ENCODE results near the gene TMEM223. TPM values are rescaled to one million over a fixed set of nuclear protein-coding genes. Genes with fewer than 3 reads are reported as not detected.
"Not testable (repeated sequence)": the region's sequence is repeated elsewhere in the genome, so short reads cannot be mapped to it uniquely, and the experiment has no call there.

Gene TMEM223
- total RNA-seq, 1 donor from 2014 or later: 33.5 TPM

GRCh38 chr11:62801071-62801470 lies 9.3 kb upstream of the TMEM223 start:
- DNase-seq (ENCODE audit: low spot score): no peak

- DNase-seq (ENCODE audit: low spot score): no peak
Observed at GRCh38 chr11:62799486-62799885, 7.7 kb upstream of the TMEM223 start.

- no peak for DNase-seq (ENCODE audit: low spot score)
Observed at GRCh38 chr11:62796281-62796680, 4.5 kb upstream of the TMEM223 start.

DNA sequence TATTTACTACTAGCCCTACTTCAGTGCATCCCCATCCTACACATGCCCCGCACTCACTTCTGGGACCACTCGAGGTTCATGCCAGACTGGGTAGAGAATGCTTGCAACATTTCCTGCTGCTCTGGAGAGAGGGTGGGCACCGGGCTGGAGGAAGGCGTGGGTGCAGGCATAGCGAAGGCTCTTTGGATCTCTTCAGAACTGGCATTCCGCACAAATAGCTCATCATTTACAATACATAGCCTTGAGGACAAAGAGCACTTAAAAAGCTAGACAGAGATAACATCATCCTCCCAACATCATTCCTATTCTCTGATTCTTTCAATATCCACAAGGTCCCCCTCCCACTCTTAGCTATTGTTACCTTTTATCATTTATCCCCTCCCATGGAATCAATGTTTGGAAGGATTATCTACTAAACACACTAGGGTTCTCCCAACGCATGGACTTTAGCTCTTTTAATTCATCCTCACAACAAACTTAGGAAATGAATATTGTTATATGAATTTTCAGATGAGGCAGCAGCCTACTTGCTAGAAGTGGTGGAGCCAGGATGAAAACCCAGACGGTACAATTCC lies 2.5 kb upstream of the TMEM223 start:
- no peak for DNase-seq (ENCODE audit: low spot score)

DNA sequence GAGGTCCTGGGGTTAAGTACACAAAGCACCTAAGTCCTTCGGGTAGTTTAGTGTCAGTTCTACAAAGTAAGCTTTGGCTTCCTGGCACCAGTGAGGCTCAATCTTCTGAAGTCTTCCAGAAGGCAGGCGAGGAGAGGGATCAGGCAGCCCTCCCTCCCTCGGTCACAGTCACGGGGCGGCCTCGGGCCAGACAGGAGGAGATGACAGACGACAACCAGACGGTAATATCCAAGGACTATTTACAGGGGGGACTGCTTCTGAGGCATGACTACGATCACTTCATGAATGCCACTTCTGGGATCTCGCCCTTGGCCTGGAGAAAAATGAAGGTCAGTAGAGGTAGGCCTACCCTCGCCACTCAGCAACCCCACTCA lies 383 bp upstream of the TMEM223 start:
- no peak for DNase-seq (ENCODE audit: low spot score)

DNA sequence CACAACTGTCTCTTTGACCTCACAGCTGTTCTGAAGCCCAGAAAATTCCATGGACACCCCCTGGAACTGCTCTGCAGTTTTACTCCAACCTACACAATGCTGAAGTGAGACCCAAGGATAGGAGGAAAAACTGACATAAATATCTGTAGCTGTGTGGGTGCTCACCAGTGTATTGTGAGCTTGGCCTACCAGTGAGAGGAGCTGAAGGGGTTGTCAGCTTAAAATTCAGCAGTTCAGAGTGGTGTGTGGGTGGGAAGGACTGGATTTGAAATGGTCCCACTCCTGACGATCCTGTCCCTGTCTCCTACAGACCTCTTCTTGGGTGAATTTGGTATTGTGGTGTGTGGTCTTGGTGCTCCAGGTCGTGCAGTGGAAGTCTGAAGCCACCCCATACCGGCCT lies 2.2 kb downstream of the TMEM223 start:
- no peak for DNase-seq (ENCODE audit: low spot score)

DNA sequence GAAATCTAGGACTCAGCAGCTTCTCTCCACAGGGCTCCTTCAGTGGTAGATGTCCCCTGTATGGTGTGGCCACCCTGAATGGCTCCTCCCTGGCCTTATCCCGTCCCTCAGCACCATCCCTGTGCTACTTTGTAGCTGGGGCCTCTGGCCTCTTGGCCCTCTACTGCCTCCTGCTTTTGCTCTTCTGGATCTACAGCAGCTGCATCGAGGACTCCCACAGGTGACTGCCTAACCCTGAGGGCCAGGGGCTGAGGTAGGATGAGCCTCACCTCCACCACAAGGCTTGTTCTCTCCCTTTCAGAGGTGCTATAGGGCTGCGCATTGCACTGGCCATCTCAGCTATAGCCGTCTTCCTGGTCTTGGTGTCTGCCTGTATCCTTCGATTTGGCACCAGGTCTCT lies 2.8 kb downstream of the TMEM223 start:
- DNase-seq (ENCODE audit: low spot score): no peak

DNA sequence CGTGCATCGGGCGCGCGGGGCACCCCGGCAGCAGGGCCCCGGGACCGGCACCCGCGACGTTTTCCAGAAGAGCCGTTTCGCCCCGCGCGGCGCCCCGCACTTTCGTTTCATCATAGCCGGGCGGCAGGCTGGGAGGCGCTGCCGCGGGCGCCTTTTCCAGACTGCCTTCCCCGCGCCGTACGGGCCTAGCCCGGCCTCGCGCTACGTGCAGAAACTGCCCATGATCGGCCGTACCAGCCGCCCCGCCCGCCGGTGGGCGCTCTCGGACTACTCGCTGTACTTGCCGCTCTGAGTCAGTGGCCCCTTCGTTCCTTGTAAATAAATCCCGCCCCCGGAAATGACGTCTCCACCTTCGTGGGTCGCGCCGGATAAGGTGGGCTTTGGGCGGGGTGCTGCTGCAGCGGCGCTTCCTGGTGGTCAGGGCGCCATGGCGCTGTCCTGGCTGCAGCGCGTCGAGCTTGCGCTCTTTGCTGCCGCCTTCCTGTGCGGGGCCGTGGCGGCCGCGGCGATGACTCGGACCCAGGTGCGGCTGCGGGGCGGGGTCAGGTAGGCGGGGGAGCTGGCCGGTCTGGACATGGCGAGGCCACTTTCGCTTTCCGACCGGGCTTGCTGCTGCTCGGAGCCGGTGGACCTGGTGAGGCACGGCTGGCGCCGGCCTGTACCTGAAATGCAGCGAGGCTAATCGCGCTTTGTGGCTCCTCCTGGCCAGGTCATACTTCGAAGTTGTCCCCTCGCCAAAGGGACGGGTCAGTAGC lies 4.6 kb downstream of the TMEM223 start, which contains the start of gene TMEM179B:
Gene TMEM179B, plus strand, starts transcription at position 398 of the 755 bp plus-strand sequence. Its CDS starts 30 bp downstream, at position 428.
- peak; percentile 99 for DNase-seq (ENCODE audit: low spot score)

GRCh38 chr11:62786318-62787004 lies 5.3 kb downstream of the TMEM223 start:
- peak; percentile 91 for DNase-seq (ENCODE audit: low spot score)

DNA sequence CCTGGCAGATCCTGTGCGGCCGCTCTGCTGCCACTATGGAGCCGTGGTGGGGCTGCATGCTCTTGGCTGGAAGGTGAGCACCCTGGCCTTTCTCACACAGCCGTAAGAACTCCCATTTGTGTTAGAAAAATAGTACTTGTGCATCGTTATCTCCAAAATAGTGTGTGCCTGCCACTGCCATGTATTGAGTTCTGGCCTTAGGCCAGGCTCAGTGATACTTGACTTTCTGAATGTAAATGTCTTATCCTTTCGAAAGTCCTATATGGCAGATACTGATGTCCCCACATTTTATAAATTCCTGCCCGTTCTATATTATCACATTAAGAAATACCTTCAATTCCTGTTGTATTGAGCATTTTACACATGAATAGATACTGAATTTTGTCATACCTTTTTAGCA lies 9.1 kb downstream of the TMEM223 start:
- DNase-seq (ENCODE audit: low spot score): no peak

- no peak for DNase-seq (ENCODE audit: low spot score)
Observed at GRCh38 chr11:62778441-62778840, 13.4 kb downstream of the TMEM223 start.

- DNase-seq (ENCODE audit: low spot score): no peak
Observed at GRCh38 chr11:62777389-62777788, 14.4 kb downstream of the TMEM223 start.

DNA sequence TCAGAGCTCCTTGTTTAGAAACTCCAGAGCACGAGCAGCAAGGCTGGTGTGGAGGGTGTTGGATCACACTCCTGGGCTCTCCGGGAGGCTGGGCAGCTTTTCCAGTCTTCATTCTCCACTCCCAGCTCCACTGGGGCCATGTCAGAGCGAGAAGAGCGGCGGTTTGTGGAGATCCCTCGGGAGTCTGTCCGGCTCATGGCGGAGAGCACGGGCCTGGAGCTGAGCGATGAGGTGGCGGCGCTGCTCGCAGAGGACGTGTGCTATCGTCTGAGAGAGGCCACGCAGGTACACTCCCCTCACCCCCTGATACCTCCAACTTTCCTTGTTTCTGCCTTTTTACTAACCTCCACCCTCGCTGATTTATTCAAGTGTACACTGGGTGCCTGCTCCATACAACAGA lies 16.2 kb downstream of the TMEM223 start:
- no peak for DNase-seq (ENCODE audit: low spot score)

GRCh38 chr11:62774407-62774806 lies 17.4 kb downstream of the TMEM223 start:
- no peak for DNase-seq (ENCODE audit: low spot score)

GRCh38 chr11:62771144-62772021 lies 20.4 kb downstream of the TMEM223 start, which contains the start of gene TAF6L:
TSS of gene TAF6L (plus strand) at chr11:62771396. CDS start at chr11:62775784, 4,388 bp downstream.
- peak; percentile 99 for DNase-seq (ENCODE audit: low spot score)

DNA sequence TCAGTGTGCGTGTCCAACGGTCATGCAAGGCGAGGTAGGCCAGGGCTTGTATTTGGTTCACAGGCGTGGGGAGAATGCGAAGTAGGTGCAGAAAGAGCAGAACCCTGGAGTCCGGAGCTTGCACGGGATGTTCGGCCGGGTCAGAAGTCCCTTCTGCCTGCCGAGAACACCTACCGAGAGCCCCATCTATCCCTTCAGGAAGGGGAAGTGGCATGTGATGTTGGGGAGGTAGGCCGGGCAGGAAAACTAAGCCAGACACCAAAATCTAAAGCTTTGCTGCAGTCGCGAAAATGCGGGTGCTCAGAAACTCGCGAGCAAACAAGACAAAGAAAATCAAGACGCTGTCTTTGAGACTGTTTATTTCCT lies 21.0 kb downstream of the TMEM223 start:
- DNase-seq (ENCODE audit: low spot score): no peak

DNA sequence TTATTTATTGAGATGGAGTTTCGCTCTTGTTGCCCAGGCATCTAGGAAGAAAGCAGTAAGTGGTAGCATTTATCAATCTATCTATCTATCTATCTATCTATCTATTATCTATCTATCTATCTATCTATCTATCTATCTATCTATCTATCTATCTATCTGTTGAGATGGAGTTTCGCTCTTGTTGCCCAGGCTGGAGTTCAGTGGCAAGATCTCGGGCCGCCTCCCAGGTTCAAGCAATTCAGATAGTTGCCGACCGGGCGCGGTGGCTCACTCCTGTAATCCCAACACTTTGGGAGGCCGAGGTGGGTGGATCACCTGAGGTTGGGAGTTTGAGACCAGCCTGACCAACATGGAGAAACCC lies 31.0 kb downstream of the TMEM223 start:
- not testable (repeated sequence) for DNase-seq (ENCODE audit: low spot score)

DNA sequence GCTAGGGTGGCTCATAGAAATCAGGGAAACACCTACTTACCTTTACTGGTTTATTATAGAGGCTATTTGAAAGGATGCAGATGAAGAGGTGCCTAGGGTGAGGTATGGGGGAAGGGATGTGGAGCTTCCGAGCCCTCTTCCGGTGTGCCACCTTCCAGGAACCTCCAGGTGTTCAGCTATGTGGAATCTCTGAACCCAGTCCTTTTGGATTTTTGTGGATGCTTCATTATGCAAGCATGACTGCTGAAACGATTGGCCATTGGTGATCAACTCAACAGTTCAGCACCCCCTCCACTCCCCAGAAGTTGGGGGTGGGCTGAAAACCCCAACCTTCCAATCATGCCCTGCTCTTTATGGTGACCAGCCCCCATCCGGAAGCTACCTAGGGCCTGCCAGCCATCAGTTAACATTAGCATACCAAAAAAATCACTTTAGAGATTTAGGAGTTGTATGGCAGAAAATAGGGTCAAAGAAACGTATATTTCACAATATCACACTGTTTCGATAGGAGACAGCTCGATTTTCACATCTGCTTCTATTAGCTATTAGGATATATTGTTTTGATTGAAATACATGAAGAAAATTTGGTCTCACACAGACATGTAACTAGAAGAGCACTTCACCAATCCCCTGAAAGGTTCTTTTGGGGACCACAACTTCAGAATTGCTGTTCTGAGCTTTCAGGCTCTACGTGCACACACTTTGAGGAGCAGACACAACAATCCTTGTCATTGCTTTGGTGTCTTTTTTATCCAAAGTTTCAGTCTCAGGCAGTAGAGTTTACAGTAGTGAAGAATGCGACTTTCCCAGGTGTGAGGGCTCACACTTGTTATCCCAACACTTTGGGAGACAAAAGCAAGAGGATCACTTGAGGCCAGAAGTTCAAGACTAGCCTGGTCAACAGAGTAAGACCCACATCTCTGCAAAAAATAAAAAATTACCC lies 33.7 kb downstream of the TMEM223 start:
- DNase-seq (ENCODE audit: low spot score): no peak

DNA sequence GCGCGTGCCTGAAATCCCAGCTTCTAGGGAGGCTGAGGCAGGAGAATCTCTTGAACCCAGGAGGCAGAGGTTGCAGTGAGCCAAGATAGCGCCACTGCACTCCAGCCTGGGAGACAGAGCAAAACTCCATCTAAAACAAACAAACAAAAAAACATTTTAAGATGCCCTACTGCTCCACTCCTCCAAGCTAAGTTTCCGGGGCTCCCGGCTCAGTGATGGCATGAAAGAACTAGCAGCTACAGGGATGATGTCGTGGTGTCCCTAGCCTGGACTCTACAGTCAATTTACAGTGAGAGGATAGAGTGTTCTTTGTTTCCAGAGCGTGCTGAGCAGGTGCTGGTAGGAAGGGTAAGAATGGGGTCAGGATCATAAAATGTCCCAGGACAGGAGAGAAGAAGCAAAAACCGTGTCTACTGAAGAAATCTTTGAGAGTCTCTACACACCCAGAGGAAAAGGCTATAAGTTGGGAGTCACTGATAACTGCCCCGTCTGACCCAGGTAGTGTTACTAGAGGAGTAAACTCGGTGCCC lies 36.7 kb downstream of the TMEM223 start:
- no peak for DNase-seq (ENCODE audit: low spot score)

Measured in umbilical cord (tissue), 2 donors.